GM18519 (cell line): ENCODE data around the gene IFT20.

Experiments
- ATAC-seq: cut with Tn5 transposase; IDR thresholded peaks from one replicate; pipeline ENCODE4 v1.9.1; 2021; ENCODE audit warnings: mild to moderate bottlenecking, moderate library complexity; ENCODE audit not compliant: unreplicated experiment, low FRiP score

IFT20 gene, protein sequence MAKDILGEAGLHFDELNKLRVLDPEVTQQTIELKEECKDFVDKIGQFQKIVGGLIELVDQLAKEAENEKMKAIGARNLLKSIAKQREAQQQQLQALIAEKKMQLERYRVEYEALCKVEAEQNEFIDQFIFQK

GRCh38 chr17:28335201-28335958, at the start of gene IFT20, which contains the start of gene TNFAIP1:
Gene IFT20, minus strand, starts transcription at chr17:28335472. Its CDS starts 3,487 bp downstream, at chr17:28331985.
Gene TNFAIP1, plus strand, starts transcription at chr17:28335761. Its CDS starts 3,761 bp downstream, at chr17:28339522.
- peak; percentile 94 for ATAC-seq

GRCh38 chr17:28385037-28385400, 49.7 kb upstream of the IFT20 start:
- no peak for ATAC-seq

DNA sequence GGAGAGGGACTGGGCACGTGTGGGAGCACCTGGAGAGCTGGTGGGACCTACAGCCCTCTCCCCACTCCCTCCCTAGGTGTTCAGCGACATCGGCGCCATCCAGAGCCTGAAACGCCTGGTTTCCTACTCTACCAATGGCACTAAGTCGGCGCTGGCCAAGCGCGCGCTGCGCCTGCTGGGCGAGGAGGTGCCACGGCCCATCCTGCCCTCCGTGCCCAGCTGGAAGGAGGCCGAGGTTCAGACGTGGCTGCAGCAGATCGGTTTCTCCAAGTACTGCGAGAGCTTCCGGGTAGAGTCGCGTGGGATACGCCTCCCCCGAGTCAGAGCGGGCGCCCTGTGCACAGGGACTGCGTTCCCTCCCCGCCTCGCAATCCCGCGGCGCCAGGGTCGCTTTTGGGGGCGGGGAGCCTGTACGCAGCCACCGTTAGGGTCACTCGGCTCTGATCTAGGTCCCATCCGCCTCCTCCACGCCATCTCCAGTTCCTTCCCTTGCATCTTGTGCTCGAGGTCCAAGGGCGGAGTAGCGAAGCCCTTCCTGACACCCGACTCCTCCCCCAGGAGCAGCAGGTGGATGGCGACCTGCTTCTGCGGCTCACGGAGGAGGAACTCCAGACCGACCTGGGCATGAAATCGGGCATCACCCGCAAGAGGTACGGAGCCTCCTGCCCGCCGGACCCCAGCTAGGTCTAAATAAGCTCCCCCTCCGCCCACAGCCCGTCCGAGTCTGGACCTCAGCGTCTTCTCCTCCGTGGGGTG, 49.2 kb upstream of the IFT20 start:
- ATAC-seq = no peak

- no peak for ATAC-seq
Measured at GRCh38 chr17:28381141-28381825, 46.0 kb upstream of the IFT20 start.

GRCh38 chr17:28379814-28380801, 44.8 kb upstream of the IFT20 start:
- no peak for ATAC-seq

DNA sequence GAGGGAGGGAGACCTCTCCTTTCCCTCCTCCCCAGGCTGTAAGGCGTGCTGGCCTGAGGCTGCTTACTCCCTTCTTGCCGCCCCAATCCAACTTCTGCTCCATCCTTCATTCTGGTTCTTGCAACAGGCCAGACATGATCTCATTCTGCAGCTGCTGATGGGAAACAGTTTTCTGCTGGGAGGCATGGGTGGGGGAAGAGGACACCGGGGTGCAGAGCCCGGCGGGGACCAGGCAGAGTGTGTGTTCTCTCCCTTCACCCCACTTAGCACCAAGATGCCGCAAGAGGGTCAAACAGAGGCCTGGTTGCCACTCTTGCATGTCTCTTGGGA, 37.6 kb upstream of the IFT20 start:
- ATAC-seq = no peak

GRCh38 chr17:28372203-28372944, 37.1 kb upstream of the IFT20 start:
- no peak for ATAC-seq

GRCh38 chr17:28371245-28372202, 36.3 kb upstream of the IFT20 start, which contains the start of gene SARM1:
Gene SARM1, plus strand, starts transcription at chr17:28371694. Its CDS starts 339 bp downstream, at chr17:28372033.
- peak; percentile 65 for ATAC-seq

GRCh38 chr17:28370744-28371103, 35.5 kb upstream of the IFT20 start:
- no peak for ATAC-seq

DNA sequence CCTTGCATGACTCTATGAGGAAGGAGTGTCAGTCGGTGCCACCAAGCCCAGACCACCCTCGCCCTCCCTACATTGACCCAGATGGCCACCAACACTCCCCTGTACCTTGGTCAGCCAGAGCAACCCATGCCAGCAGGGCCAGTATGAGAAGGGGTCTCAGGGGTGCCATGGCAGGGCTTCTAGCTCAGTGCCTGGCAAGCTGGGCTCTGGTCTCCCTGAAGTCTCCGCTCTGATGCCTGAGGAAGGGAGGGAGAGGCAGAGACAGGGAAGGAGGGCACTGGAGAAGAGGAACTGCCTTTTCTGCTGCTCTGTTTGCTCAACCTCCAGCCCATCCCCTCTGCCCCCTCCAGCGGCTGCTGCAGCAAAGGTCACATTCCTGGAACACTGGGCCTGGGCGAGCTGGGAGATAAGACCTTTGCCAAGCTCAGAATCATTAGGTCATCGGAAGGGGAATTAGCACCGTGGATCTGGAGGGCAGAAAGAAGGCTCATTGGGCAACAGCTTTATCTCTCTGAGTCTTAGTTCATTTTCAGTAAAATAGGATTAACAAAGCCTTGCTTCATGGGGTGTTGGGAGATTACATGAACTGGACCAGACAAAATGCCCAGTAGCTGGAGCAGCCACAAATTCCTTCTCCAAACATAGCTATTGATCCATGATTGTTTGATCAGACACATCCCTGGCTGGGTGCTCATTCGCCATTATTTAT, 34.9 kb upstream of the IFT20 start, which contains the start of gene VTN:
Gene VTN, minus strand, starts transcription at position 273 of the 709 bp plus-strand sequence. Its CDS starts 104 bp downstream, at position 169.
- no peak for ATAC-seq

- no peak for ATAC-seq
Measured at GRCh38 chr17:28369684-28370034, 34.4 kb upstream of the IFT20 start.

DNA sequence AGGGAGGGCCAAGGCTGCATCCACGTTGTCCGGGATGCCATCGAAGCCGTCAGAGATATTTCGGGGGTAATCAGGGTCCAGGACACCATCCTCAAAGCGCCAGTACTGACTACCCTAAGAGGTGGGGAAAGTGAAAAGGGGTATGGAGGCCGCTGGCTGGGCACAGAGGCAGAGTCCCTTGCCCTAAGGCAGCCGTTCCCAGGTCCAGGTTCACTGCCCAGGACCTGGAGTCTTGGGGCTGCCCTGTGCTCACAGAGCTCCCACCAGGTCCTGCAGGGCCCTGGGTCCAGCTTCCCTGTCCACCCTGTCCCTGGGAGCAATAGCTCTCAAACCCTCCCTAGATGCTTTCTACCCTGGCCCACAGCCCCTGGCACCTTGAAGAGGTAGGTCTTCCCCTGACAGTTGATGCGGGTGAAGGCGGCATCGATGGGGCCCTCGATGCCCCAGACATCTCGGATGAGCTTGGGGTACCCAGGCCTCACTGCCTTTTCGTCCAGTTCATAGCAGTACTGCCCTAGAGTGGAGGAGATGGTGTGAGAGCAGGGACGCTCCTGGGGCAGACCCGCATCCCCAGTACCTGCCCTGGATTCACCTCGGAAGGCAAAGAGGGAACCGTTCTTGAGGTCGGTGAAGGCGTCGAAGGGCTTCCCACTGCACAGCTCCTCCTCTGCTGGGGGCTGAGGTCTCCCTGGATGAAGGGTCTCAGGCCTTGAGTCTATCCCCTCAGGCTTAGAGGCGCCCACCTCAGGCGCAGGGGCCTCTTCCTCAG, 33.8 kb upstream of the IFT20 start:
- no peak for ATAC-seq

DNA sequence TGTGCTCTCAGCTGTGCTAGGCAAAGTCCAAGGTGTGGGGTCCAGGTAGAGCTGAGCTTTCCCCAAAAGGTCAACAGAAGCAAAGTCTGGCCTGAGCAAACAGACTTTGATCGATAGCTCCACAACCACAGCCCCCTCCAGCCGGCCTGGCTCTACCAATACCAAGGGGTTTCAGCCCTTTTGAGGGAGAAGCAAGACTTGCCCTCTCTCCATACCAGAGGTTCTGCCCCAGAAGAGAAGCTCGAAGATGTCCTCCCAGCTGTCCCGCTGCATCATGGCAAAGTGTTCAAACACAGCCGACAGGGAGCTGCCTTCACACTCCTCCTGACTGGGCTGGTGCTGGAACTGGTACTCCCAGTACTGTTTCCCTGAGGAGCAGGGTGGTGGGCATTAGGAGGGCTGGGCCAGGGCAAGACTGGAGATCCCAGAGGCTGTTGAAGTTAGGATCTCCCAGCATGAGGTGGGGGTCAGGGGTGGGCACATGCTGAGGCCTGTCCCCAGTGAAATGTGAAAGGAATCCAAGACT, 33.1 kb upstream of the IFT20 start:
- ATAC-seq = no peak

DNA sequence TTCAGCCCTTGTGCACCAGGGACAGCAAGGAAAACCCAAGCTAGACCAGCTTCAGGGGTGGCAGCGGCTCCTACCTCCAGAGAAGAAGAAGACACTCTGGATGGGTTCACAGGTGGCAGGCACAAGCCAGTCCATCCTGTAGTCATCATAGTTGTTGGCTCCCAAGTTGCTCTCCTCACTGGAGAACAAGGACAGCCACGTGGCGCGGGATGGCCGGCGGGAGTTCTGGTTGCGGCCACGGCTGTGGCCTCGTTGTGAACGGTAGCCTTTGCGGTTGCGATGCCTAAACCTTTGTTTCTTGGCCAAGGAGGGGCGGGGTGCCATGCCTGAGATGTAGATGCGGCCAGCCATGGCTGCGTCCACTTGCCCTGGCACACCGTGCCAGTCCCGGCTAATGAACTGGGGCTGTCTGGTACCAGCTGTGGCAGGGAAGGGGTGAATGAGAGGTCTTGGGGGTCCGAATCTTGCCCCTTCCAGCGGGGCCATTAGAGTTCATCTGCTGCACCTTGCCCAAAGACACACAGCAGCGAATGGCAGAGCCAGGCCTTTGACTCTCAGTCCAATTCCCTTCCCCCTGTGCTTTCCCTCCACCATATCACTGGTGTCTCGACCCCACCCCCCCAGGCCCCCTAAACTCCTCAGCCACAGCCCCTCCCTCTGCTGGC, 32.5 kb upstream of the IFT20 start:
- ATAC-seq = no peak

- no peak for ATAC-seq
Measured at GRCh38 chr17:28366605-28367004, 31.3 kb upstream of the IFT20 start.

DNA sequence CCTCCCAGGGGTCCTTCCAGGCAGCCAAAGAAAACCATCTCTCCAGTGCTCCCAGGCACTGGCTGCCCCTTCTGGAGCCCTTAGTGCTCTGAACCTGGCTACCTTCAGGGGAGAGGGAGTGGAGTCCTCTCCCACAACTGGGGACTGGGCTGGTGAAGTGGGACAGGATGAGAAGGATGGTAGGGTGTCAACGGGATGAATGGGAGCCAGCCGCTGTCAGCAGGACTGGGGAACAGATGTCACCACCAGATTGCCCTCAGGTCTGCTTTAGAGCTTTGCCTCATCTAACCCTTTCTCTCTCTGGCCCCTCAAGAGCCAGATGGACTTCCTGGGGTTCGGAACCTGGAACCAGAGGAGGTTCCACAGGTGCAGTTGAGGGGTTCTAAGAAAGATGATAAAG, 30.2 kb upstream of the IFT20 start:
- no peak for ATAC-seq
